Measurements from ENCODE around the gene ITPR1. TPM values are rescaled to one million over a fixed set of nuclear protein-coding genes. Genes with fewer than 3 reads are reported as not detected.

The ITPR1 gene
- total RNA-seq, 2 donors from 2014 or later: 5.9 TPM

DNA sequence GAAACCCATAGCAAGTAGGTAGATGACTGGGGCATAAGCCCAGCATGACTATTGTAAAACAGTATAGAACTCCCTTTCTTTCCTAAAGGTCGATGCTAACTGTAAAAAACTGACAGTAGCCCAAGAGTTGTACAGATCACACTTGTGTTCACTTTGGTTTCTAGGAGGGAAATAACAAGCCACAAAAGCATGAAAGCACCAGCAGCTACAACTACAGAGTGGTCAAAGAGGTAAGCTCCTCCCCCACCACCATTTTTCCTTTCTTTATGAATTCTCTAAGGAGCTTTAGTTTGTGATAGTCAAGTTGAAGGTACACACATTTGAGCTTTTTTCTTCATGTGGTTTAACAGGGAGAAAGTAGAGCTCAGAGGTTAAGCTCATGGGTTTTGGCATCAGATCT, 191.0 kb downstream of the ITPR1 start:
- no peaks in the 10 kb centered on the region for H3K27me3 Mint-ChIP-seq (ENCODE audit: insufficient read depth)
- no peaks in the 10 kb centered on the region for H3K27me3 ChIP-seq (ENCODE audit: control insufficient read depth, insufficient read depth, low read length, poor library complexity, severe bottlenecking)
- no peak overlapping the region for H3K4me3 Mint-ChIP-seq
- no peak overlapping the region for H3K27ac Mint-ChIP-seq
- H3K4me1 Mint-ChIP-seq: peaks cover 7% of the 10 kb centered on the region
- peaks cover 2% of the 10 kb centered on the region for H3K9me3 ChIP-seq (ENCODE audit: control insufficient read depth, low read length)
- no peaks in the 10 kb centered on the region for H3K36me3 ChIP-seq (ENCODE audit: control insufficient read depth, insufficient read depth, low read length)
- H3K4me1 ChIP-seq (ENCODE audit: control insufficient read depth, insufficient read depth, low read length): no peaks in the 10 kb centered on the region
- no peak overlapping the region for H3K4me3 ChIP-seq (ENCODE audit: low read length)
- no peak for DNase-seq
- no peaks in the 10 kb centered on the region for H3K36me3 Mint-ChIP-seq (ENCODE audit: low read depth)
- no peaks in the 10 kb centered on the region for H3K9me3 Mint-ChIP-seq
- WGBS, 2 experiments (ENCODE audit: insufficient coverage in 1 of 2, insufficient read length in 1 of 2): 86 to 90% methylated on average over 1 of the region's 1 CpG
- no peak overlapping the region for H3K27ac ChIP-seq (ENCODE audit: low read depth, low read length)
- H3K9ac ChIP-seq (ENCODE audit: extremely low read depth, low read length, poor library complexity, severe bottlenecking): no peak overlapping the region
- TF ChIP-seq, protein P1, sequence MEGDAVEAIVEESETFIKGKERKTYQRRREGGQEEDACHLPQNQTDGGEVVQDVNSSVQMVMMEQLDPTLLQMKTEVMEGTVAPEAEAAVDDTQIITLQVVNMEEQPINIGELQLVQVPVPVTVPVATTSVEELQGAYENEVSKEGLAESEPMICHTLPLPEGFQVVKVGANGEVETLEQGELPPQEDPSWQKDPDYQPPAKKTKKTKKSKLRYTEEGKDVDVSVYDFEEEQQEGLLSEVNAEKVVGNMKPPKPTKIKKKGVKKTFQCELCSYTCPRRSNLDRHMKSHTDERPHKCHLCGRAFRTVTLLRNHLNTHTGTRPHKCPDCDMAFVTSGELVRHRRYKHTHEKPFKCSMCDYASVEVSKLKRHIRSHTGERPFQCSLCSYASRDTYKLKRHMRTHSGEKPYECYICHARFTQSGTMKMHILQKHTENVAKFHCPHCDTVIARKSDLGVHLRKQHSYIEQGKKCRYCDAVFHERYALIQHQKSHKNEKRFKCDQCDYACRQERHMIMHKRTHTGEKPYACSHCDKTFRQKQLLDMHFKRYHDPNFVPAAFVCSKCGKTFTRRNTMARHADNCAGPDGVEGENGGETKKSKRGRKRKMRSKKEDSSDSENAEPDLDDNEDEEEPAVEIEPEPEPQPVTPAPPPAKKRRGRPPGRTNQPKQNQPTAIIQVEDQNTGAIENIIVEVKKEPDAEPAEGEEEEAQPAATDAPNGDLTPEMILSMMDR (conservative IDR thresholded peaks at IDR 0.05): no peak

DNA sequence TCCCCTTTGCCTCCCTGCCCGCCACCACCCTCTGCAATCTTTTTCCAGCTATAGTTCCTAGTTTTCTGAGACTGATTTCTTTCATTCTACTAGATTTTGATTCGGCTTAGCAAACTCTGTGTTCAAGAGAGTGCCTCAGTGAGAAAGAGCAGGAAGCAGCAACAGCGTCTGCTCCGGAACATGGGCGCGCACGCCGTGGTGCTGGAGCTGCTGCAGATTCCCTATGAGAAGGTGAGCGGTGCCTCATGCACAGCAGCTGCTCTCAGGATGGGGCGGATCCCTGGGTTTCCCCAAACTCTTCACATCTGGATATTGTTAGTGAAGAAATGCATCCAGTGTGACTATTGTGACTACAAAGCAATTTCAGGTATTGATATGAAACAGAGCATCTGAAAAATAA, 191.8 kb downstream of the ITPR1 start:
- Histone ChIP-seq H3K4me1 (ENCODE audit: control insufficient read depth, insufficient read depth, low read length) (no peaks in the 10 kb centered on the region), H3K27me3 (ENCODE audit: control insufficient read depth, insufficient read depth, low read length, poor library complexity, severe bottlenecking) (no peaks in the 10 kb centered on the region), H3K9ac (ENCODE audit: extremely low read depth, low read length, poor library complexity, severe bottlenecking) (no peak overlapping the region), H3K4me3 (ENCODE audit: low read length) (no peak overlapping the region), H3K9me3 (ENCODE audit: control insufficient read depth, low read length) (peaks cover 11% of the 10 kb centered on the region), H3K27ac (ENCODE audit: low read depth, low read length) (no peak overlapping the region), H3K36me3 (ENCODE audit: control insufficient read depth, insufficient read depth, low read length) (no peaks in the 10 kb centered on the region)
- H3K36me3 Mint-ChIP-seq (ENCODE audit: low read depth): no peaks in the 10 kb centered on the region
- H3K27ac Mint-ChIP-seq: no peak overlapping the region
- TF ChIP-seq, protein P1 (conservative IDR thresholded peaks at IDR 0.05): no peak
- no peaks in the 10 kb centered on the region for H3K27me3 Mint-ChIP-seq (ENCODE audit: insufficient read depth)
- 88 to 95% methylated on average over 2 to 10 of the region's 10 CpGs for WGBS, 2 experiments (ENCODE audit: insufficient coverage in 1 of 2, insufficient read length in 1 of 2)
- peaks cover 7% of the 10 kb centered on the region for H3K4me1 Mint-ChIP-seq
- H3K9me3 Mint-ChIP-seq: no peaks in the 10 kb centered on the region
- no peak overlapping the region for H3K4me3 Mint-ChIP-seq
- DNase-seq: no peak

DNA sequence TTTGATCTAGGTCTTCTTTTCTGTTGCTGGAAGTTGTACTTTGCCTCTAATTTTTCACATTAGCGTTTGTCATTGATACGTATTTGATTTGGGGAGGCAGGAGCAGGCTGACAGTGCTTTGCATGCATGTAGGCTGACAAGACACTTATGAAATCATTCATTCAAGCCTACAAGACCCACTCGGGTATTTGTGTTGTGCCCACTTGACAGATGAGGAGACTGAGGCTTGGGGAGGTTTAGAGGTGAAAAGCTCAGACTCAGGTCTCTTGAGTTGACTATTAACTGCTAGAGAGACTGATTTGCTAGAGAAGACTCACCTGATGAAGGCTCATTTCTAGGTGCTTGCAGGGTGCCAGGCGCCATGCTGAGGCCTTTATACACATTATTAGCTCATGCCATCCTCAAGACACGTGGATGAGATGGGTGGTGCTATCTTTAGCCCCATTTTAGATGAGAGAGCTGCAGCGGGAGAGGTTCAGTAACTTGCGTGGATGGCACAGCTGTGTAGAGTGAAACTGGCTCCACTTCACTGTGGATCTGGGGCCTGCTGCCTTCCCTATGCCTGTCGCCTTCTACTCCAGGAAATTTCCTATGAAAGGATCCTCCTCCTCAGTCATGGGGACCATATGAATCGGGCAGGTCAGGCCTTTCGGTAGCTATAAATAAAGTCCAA, 192.7 kb downstream of the ITPR1 start:
- DNase-seq: no peak
- no peak overlapping the region for H3K27ac ChIP-seq (ENCODE audit: low read depth, low read length)
- no peak overlapping the region for H3K4me3 ChIP-seq (ENCODE audit: low read length)
- H3K9ac ChIP-seq (ENCODE audit: extremely low read depth, low read length, poor library complexity, severe bottlenecking): no peak overlapping the region
- no peaks in the 10 kb centered on the region for H3K36me3 ChIP-seq (ENCODE audit: control insufficient read depth, insufficient read depth, low read length)
- no peak overlapping the region for H3K27ac Mint-ChIP-seq
- no peaks in the 10 kb centered on the region for H3K27me3 ChIP-seq (ENCODE audit: control insufficient read depth, insufficient read depth, low read length, poor library complexity, severe bottlenecking)
- TF ChIP-seq, protein P1 (conservative IDR thresholded peaks at IDR 0.05): no peak
- H3K9me3 ChIP-seq (ENCODE audit: control insufficient read depth, low read length): peaks cover 15% of the 10 kb centered on the region
- H3K4me1 ChIP-seq (ENCODE audit: control insufficient read depth, insufficient read depth, low read length): no peaks in the 10 kb centered on the region
- H3K9me3 Mint-ChIP-seq: peaks cover 3% of the 10 kb centered on the region
- WGBS, 2 experiments (ENCODE audit: insufficient coverage in 1 of 2, insufficient read length in 1 of 2): 81 to 85% methylated on average over 7 to 10 of the region's 10 CpGs
- no peaks in the 10 kb centered on the region for H3K27me3 Mint-ChIP-seq (ENCODE audit: insufficient read depth)
- H3K36me3 Mint-ChIP-seq (ENCODE audit: low read depth): no peaks in the 10 kb centered on the region
- no peak overlapping the region for H3K4me3 Mint-ChIP-seq
- H3K4me1 Mint-ChIP-seq: peaks cover 7% of the 10 kb centered on the region
